ENCODE results near the gene RAD51B. TPM values are rescaled to one million over a fixed set of nuclear protein-coding genes. Genes with fewer than 3 reads are reported as not detected.

The RAD51B gene
- total and polyA plus RNA-seq, 2 of the 13 experiments (the other 11 are each of a cell fraction or from before 2014, with no cell fraction given), result 7.0 to 9.5 TPM

DNA sequence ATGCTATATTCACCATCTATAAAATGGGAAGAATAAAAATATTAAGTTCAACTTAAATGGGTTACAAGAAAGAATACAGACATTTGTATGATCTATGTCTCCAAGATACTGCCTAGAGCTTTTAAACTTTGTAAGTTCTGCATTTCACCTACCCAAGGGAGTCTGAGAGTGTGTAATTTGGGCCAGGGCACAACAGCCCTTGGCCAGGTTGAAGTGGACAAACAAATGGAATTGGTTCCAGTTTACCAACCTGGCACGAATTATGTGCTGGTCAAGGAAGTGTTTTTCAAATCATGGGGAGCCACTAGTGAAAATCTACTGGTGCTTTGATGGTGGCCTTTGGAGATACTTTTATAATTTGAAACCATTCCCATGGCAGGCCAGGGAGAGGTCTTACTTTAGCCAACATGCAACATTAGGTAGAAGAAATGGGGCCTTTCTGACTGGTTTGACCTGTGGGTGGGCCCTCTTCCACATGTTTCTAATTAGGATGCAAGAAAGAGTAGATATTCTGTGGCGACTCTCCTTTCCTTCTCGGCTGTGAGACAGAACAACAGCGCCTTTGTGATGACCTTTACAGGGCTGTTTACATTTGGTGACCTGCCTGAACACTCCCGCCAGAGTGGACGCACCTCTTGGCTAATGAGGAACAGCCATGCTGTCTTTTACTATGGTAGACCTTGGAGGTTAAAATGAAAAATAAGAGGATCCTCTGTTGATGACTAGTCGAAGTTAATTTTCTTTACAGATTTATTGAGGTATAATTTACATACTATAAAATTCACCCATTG, 496.7 kb downstream of the RAD51B start (continued):
- TF ChIP-seq FOXK2 (IDR thresholded peaks at IDR 0.05), result 0 out of 2 replicates have a peak, but pooled peaks have one; percentile 12
- no peak for TF ChIP-seq ZNF484 (CRISPR knock-in tag; IDR thresholded peaks at IDR 0.05; ENCODE audit: borderline replicate concordance, low read depth)
- TF ChIP-seq GFI1 (CRISPR knock-in tag; IDR thresholded peaks at IDR 0.05; ENCODE audit: borderline replicate concordance), result 0 out of 2 replicates have a peak, but pooled peaks have one; percentile 20
- 0 out of 2 replicates have a peak, but pooled peaks have one; percentile 47 for TF ChIP-seq ZNF430 (CRISPR knock-in tag; IDR thresholded peaks at IDR 0.05)
- TF ChIP-seq MTERF4 (CRISPR knock-in tag; IDR thresholded peaks at IDR 0.05), result 0 out of 2 replicates have a peak, but pooled peaks have one; percentile 46
- peak; percentile 97 for TF ChIP-seq ZNF644 (CRISPR knock-in tag; IDR thresholded peaks at IDR 0.05; ENCODE audit: low read depth)
- TF ChIP-seq, protein P1, sequence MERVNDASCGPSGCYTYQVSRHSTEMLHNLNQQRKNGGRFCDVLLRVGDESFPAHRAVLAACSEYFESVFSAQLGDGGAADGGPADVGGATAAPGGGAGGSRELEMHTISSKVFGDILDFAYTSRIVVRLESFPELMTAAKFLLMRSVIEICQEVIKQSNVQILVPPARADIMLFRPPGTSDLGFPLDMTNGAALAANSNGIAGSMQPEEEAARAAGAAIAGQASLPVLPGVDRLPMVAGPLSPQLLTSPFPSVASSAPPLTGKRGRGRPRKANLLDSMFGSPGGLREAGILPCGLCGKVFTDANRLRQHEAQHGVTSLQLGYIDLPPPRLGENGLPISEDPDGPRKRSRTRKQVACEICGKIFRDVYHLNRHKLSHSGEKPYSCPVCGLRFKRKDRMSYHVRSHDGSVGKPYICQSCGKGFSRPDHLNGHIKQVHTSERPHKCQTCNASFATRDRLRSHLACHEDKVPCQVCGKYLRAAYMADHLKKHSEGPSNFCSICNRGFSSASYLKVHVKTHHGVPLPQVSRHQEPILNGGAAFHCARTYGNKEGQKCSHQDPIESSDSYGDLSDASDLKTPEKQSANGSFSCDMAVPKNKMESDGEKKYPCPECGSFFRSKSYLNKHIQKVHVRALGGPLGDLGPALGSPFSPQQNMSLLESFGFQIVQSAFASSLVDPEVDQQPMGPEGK (CRISPR knock-in tag; IDR thresholded peaks at IDR 0.05), result 0 out of 2 replicates have a peak, but pooled peaks have one; percentile 31
- 0 out of 2 replicates have a peak, but pooled peaks have one; percentile 22 for TF ChIP-seq FOSL2 (CRISPR knock-in tag; IDR thresholded peaks at IDR 0.05)
- TF ChIP-seq NBN (conservative IDR thresholded peaks at IDR 0.05), result no peak
- TF ChIP-seq FOXP1 (IDR thresholded peaks at IDR 0.05), result no peak
- TF ChIP-seq FOXP1 (CRISPR knock-in tag; IDR thresholded peaks at IDR 0.05), result peak; percentile 56; the same call in 1 of the 2 replicates
- TF ChIP-seq NFYC (CRISPR knock-in tag; IDR thresholded peaks at IDR 0.05), result no peak
- 0 out of 2 replicates have a peak, but pooled peaks have one; percentile 41 for TF ChIP-seq IKZF5 (CRISPR knock-in tag; IDR thresholded peaks at IDR 0.05)
- TF ChIP-seq SOX13 (IDR thresholded peaks at IDR 0.05), result no peak
- TF ChIP-seq SOX13 (CRISPR knock-in tag; conservative IDR thresholded peaks at IDR 0.05 in 1 of 2, IDR thresholded peaks at IDR 0.05 in 1 of 2), result peak in 1 of 2 experiments; percentile 62; a peak in 2 of 4 replicates
- no peak for TF ChIP-seq ZNF747 (CRISPR knock-in tag; IDR thresholded peaks at IDR 0.05; ENCODE audit: borderline replicate concordance)
- peak; percentile 56; the same call in 1 of the 2 replicates for TF ChIP-seq RCOR2 (CRISPR knock-in tag; IDR thresholded peaks at IDR 0.05)
- 0 out of 2 replicates have a peak, but pooled peaks have one; percentile 16 for TF ChIP-seq DMAP1 (CRISPR knock-in tag; IDR thresholded peaks at IDR 0.05)
- TF ChIP-seq MBD4 (IDR thresholded peaks at IDR 0.05; ENCODE audit: borderline replicate concordance, low read length), result no peak
- peak; percentile 45; the same call in 1 of the 2 replicates for TF ChIP-seq TFDP1 (CRISPR knock-in tag; IDR thresholded peaks at IDR 0.05; ENCODE audit: borderline replicate concordance)
- no peak for TF ChIP-seq ADNP (CRISPR knock-in tag; IDR thresholded peaks at IDR 0.05)
- peak; percentile 43; the same call in 1 of the 2 replicates for TF ChIP-seq CEBPG (CRISPR knock-in tag; IDR thresholded peaks at IDR 0.05)
- TF ChIP-seq NR2F6 (IDR thresholded peaks at IDR 0.05), result peak; percentile 96
- peak; percentile 97 for TF ChIP-seq NR2F6 (CRISPR knock-in tag; IDR thresholded peaks at IDR 0.05)
- TF ChIP-seq ATF4 (CRISPR knock-in tag; IDR thresholded peaks at IDR 0.05), result no peak

Data from HepG2 (cell line).